Central memory CD8-positive, alpha-beta T cell (primary cell): Measurements from ENCODE around the gene UBXN2A.
A peak's percentile ranks its signal among the peaks of the same experiment; 100 is the strongest.

Experiments
- ATAC-seq: fragments of 150-1000 bp; cut with Tn5 transposase; replicated peaks from 2 replicates; pipeline ENCODE4 v1.10.0; 2022; ENCODE audit warnings: mild to moderate bottlenecking, moderate FRiP score, moderate number of reproducible peaks; ENCODE audit not compliant: poor library complexity, severe bottlenecking; ENCODE audit errors: extremely low read depth
- DNase-seq, 2 donors: peaks; one replicate each; pipeline ENCODE4 v3.0.0; 2021; ENCODE audit warnings: low spot score in 2 of 2
- H3K27ac Mint-ChIP-seq: one replicate; pipeline ENCODE4 v1.8.0; 2022; ENCODE audit warnings: low read depth, mild to moderate bottlenecking, moderate library complexity, mixed read lengths
- H3K27me3 Mint-ChIP-seq: one replicate; pipeline ENCODE4 v1.8.0; 2022; ENCODE audit warnings: mixed read lengths
- H3K36me3 Mint-ChIP-seq: one replicate; pipeline ENCODE4 v1.8.0; 2022; ENCODE audit warnings: mild to moderate bottlenecking, moderate library complexity, mixed read lengths; ENCODE audit not compliant: insufficient read depth
- H3K4me1 Mint-ChIP-seq: one replicate; pipeline ENCODE4 v1.8.0; 2022; ENCODE audit warnings: mixed read lengths
- H3K4me3 Mint-ChIP-seq: one replicate; pipeline ENCODE4 v1.8.0; 2022; ENCODE audit warnings: mild to moderate bottlenecking, moderate library complexity, mixed read lengths
- H3K9me3 Mint-ChIP-seq: one replicate; pipeline ENCODE4 v1.8.0; 2022; ENCODE audit warnings: mixed read lengths

The UBXN2A gene

DNA sequence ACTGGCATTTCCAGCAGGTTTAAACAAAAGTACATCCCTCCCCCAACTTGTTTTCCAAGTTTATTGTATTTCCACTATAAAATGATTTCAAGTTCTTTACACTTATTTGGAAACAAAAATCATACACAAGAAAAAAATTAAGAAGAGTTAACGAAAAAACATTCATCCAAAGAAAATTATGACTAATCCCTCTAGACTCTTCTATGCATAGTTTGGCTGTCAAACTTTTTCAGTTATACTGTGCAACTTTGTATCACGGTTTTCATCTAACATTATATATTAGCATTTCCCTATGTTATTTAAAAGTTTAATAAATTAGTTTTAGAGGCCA lies 106.3 kb downstream of the UBXN2A start:
- peaks cover 10% of the 10 kb centered on the region for H3K36me3 Mint-ChIP-seq
- no peak for ATAC-seq
- peak overlapping the region; percentile 95 for H3K4me3 Mint-ChIP-seq
- DNase-seq, result no peak
- peak overlapping the region; percentile 92 for H3K27ac Mint-ChIP-seq
- H3K9me3 Mint-ChIP-seq, result no peaks in the 10 kb centered on the region
- H3K4me1 Mint-ChIP-seq, result peaks cover 39% of the 10 kb centered on the region
- H3K27me3 Mint-ChIP-seq, result no peaks in the 10 kb centered on the region

DNA sequence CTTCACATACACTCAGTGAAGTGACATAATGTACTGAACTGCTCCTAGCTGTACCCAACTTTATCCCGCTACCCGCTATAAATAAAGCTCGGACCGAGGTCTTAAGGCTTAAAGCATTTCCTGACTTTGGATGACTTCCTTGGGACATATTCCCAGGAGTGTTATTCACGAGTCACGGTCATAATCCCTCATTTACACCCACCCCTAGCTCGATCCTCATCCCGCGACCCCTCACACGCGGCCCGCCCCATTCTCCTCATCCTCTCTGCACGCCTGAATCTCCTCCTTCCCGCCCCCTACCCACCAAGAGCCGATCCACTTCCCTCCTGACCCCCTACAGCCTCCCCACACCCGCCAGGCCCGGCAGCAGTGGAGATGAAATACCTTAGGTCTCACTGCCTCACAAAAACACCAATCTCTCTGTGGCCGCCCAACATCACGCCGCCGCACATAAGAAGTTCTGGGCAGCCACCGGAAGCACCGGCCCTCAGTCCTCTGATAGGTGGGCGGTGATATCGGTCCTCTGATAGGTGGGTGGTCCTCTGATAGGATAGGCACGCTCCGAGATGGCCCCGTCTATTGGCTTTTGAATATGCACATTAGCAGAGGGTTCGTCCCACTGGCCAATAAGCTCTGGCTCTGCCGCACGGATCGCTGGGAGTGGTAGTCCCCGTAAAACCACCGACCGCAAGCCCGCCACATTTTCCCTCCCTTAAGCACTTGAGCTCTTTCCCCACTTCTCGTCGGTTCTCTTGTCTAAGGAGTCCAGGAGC lies 106.9 kb downstream of the UBXN2A start, which contains the start of gene WDCP:
WDCP (minus strand) TSS at position 462 of the 773 bp plus-strand sequence. CDS start 7,897 bp downstream, outside the sequence.
- peaks cover 39% of the 10 kb centered on the region for H3K4me1 Mint-ChIP-seq
- H3K27me3 Mint-ChIP-seq, result no peaks in the 10 kb centered on the region
- peak within 1 kb of the TSS; percentile 92 for H3K27ac Mint-ChIP-seq
- no peaks in the 10 kb centered on the region for H3K9me3 Mint-ChIP-seq
- H3K36me3 Mint-ChIP-seq, result peaks cover 10% of the 10 kb centered on the region
- ATAC-seq, result peak; percentile 100
- peak within 1 kb of the TSS; percentile 95 for H3K4me3 Mint-ChIP-seq
- peak; percentile 79 to 86 for DNase-seq

DNA sequence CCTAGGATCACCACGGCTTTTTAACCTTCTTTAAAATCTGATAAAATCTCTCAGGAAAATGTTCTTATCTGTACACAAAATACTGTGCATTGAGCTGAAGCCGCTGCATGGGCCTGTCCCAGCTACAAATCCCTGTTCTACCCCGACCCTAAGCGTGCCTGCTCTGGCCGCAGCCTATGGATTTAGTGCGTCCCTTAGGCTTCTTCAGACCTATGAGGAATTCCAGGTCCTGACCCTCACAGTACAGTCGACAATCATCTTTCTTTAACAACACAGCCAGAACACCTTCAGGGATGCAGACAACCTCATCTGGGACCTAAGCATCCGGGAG lies 107.4 kb downstream of the UBXN2A start:
- Mint-ChIP-seq H3K27me3 (no peaks in the 10 kb centered on the region), H3K9me3 (no peaks in the 10 kb centered on the region), H3K27ac (peak overlapping the region; percentile 92), H3K36me3 (peaks cover 10% of the 10 kb centered on the region), H3K4me1 (peaks cover 39% of the 10 kb centered on the region), H3K4me3 (peak overlapping the region; percentile 95)
- ATAC-seq (no peak), DNase-seq (no peak)

DNA sequence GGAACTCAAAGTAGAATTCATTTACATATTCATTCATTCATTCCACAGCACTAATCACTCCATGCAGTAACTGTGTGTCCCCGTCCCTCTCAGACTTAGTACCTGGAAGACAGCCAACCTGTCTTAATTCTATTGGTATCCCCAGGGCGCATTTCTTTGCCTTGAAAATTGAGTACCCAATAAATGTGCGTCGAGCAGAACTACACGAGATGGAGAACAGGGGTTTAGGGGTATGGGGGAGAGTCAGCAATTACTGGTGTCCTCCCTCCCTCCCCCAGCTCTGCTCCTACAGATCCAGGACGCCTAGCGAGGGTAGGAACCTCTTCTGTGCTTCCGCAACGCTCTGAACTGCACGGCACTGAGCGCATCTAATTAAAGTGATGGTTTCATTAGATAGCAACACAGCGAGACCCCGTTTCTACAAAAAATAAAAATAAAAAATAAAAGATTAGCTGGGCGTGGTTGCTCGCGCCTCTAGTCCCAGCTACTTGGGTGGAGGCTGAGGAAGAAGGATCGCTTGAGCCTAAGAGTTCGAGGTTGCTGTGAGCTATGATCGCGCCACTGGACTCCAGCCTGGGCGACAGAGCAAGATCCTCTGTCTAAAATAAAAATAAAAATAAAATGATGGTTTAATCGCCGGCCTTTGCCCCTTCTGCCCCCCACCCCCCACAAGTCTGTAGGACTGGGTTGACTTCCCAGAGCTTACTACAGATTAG lies 108.7 kb downstream of the UBXN2A start:
- peaks cover 8% of the 10 kb centered on the region for H3K36me3 Mint-ChIP-seq
- H3K4me3 Mint-ChIP-seq, result no peak overlapping the region
- ATAC-seq (no peak), DNase-seq (no peak)
- H3K9me3 Mint-ChIP-seq, result no peaks in the 10 kb centered on the region
- no peaks in the 10 kb centered on the region for H3K27me3 Mint-ChIP-seq
- peaks cover 33% of the 10 kb centered on the region for H3K4me1 Mint-ChIP-seq
- H3K27ac Mint-ChIP-seq, result no peak overlapping the region

DNA sequence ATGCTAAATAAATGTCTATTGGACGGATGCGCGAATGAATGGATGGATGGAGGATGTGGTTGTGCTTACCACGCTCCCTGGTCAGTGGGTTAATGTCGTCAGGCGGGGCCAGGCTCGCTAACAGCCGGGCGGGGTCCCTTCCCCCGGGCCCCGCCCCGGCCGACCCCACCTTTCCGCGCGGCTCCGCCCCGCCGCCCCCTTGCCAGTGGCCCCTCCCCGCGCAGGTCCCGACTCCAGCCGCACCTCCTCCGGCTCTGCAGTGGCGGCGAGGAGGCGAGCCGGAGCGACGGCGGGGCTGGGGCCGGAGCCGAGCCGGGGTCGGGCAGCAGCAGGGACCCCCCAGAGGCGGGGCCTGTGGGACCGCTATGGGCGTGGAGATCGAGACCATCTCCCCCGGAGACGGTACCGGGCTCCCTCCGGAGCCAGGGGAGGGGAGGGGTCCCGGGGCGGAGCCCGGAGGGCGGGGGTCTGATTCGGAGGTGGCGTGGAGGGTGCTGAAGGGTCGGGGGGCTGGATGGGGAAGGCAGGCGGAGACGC lies 109.3 kb downstream of the UBXN2A start, which contains the start of gene FKBP1B:
FKBP1B (plus strand) TSS at position 257 of the 537 bp plus-strand sequence; CDS start at position 366, 109 bp downstream.
- Mint-ChIP-seq H3K36me3 (peaks cover 8% of the 10 kb centered on the region), H3K4me3 (no peak within 1 kb of the TSS), H3K27me3 (no peaks in the 10 kb centered on the region), H3K27ac (no peak within 1 kb of the TSS), H3K4me1 (peaks cover 33% of the 10 kb centered on the region), H3K9me3 (no peaks in the 10 kb centered on the region)
- ATAC-seq (no peak), DNase-seq (peak in 1 of 2 donors; percentile 25)

DNA sequence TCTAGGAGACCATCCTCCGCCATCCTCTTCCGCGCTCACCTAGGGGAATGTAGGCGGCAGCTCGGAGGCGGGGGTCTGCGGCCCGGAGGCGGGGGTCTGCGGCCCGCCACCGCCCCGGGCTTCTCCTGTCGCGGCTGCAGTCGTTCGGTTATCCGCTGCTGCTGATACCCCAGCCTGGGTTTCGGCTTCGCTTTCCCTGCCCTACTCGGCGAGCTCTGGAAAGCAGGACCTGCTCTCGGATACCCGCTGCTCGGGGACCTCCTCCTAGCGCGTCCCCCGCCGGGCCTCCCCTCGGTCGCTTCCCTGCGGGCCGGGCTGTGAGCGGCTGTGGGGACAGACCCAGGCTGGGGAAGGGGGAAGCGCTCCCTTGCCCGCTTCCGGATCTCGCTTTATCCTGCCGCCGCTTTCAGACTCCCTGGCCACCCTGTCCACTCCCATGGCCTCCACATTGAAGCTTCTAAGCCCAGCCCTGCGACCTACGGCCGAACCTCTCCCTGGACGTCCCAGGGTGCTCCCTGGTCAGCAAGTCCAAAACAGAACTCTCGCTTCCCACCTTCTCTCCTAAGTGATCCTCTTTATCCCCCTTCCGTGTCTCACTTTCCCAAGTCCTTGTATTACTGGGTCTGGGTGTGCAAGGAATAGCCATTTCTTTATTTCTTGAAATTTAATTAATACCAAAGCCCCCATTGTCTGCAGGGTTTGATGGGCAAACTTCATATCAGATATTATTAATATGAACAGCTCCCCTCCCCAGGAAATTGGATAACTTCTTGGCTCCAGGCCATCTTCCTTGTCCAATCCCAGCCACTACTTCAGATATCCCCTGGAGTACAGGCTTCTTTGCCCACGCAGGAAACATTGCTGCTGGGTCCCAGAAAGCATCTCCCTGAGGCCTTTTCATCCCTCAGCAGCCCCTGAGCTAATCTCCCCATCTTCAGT lies 110.0 kb downstream of the UBXN2A start:
- H3K4me3 Mint-ChIP-seq, result no peak overlapping the region
- peaks cover 8% of the 10 kb centered on the region for H3K36me3 Mint-ChIP-seq
- H3K27ac Mint-ChIP-seq, result no peak overlapping the region
- no peak for DNase-seq
- no peaks in the 10 kb centered on the region for H3K27me3 Mint-ChIP-seq
- H3K9me3 Mint-ChIP-seq, result no peaks in the 10 kb centered on the region
- H3K4me1 Mint-ChIP-seq, result peaks cover 26% of the 10 kb centered on the region
- ATAC-seq, result no peak

DNA sequence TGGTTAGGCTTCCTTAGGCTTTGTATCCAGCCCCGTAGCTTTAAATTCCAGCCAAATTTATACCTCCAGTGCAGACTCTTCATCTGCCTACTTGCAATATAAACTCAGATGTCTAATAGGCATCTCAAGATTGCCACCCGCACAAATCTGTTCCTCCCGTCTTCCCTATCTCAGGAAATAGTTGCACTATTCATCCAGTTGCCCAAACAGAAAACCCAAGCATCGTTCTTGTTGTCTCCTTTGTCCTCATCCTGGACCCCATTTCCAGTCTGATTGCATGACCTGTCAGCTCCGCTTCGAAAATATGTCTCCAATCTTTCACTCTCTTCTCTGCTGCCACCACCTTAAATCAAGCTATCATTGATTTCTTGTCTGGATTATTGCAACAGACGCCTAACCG lies 111.6 kb downstream of the UBXN2A start:
- Mint-ChIP-seq H3K36me3 (peaks cover 7% of the 10 kb centered on the region), H3K4me3 (no peak overlapping the region), H3K9me3 (no peaks in the 10 kb centered on the region), H3K27ac (no peak overlapping the region), H3K27me3 (no peaks in the 10 kb centered on the region), H3K4me1 (peaks cover 17% of the 10 kb centered on the region)
- DNase-seq (no peak), ATAC-seq (no peak)

DNA sequence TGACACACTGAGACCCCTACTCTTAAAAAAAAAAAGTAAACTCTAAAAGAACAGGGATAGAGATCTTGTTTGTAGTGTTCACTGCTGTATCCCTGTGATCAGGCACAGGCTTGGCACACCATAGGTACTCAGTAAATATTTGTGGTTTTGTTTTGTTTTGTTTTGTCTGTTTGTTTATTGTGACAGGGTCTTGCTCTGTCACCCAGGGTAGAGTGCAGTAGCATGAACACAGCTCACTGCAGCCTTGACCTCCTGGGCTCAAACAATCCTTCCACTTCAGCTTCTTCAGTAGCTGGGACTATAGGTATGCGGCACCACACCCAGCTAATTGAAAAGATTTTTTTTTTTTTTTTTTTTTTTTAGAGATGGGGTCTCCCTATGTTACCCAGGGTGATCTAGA lies 112.7 kb downstream of the UBXN2A start:
- H3K27ac Mint-ChIP-seq, result no peak overlapping the region
- no peaks in the 10 kb centered on the region for H3K9me3 Mint-ChIP-seq
- no peaks in the 10 kb centered on the region for H3K36me3 Mint-ChIP-seq
- ATAC-seq (no peak), DNase-seq (no peak)
- H3K27me3 Mint-ChIP-seq, result no peaks in the 10 kb centered on the region
- H3K4me3 Mint-ChIP-seq, result no peak overlapping the region
- H3K4me1 Mint-ChIP-seq, result peaks cover 6% of the 10 kb centered on the region
